ENCODE data around the gene AMOTL1. TPM values are rescaled to one million over a fixed set of nuclear protein-coding genes. Genes with fewer than 3 reads are reported as not detected.

Gene AMOTL1
- total and polyA plus RNA-seq, 2 of the 8 experiments (the other 6 are each of a cell fraction or from before 2014, with no cell fraction given): 9.0 to 27.6 TPM

DNA sequence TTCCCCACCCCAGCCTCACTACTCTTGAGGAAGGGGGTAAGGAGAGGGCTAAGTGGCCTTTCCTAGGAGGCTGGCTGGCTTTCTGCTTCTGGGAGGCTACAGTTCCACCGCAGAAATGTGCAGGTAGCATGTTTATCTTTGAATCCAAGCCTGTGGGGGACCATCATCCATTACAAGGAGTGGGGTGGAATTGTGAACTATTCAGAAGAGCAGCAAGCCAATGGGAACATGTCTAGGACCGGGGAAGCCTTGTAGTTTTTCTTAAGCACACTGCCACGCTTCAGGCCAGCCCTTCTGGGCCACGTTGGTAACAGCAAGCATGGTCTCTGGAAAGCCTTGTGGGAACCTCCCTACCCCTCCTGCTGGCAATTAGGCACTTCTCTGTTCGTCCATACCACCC, 100.3 kb downstream of the AMOTL1 start:
- Histone ChIP-seq H3K14ac (ENCODE audit: insufficient read length) (no peak overlapping the region), H3K36me3 (ENCODE audit: control insufficient read depth in 2 of 4, insufficient read depth in 4 of 4, low read length in 3 of 4) (peaks cover 2 to 23% (median 19%) of the 10 kb centered on the region in 4 experiments; a peak in 6 of 8 replicates)
- 82% methylated on average over 5 of the region's 5 CpGs; no CpG with 5 or more reads in 1 of the 2 experiments for WGBS, 2 experiments (ENCODE audit: extremely low coverage in 1 of 2, insufficient coverage in 1 of 2, insufficient read length in 1 of 2, insufficient replicate concordance in 2 of 2, low coverage in 1 of 2, low lambda C conversion rate in 2 of 2, missing lambda C conversion rate in 1 of 2)

More for the DNA sequence above, 100.3 kb downstream of the AMOTL1 start:
- H3K4me1 ChIP-seq (replicated peaks in 1 of 4; ENCODE audit: control insufficient read depth in 3 of 4, insufficient read depth in 4 of 4, low read length in 3 of 4): peaks cover 0 to 12% (median 6%) of the 10 kb centered on the region in 4 experiments; a peak in 5 of 7 replicates
- FAIRE-seq (no peak), DNase-seq (ENCODE audit: low read depth in 1 of 2, low spot score in 2 of 2) (no peak)
- H4K8ac ChIP-seq (ENCODE audit: extremely low read depth, insufficient read depth, low read length): no peak overlapping the region
- no peak overlapping the region for H4K91ac ChIP-seq (replicated peaks; ENCODE audit: insufficient read length, low read length)
- no peak for TF ChIP-seq RXRA (IDR thresholded peaks at IDR 0.05; ENCODE audit: insufficient read depth, low read depth, low read length)
- no peak for TF ChIP-seq MAFK (IDR thresholded peaks at IDR 0.05; ENCODE audit: low read depth, low read length)
- no peak for TF ChIP-seq SP1 (IDR thresholded peaks at IDR 0.05; ENCODE audit: low read depth, low read length)
- TF ChIP-seq, protein P1, sequence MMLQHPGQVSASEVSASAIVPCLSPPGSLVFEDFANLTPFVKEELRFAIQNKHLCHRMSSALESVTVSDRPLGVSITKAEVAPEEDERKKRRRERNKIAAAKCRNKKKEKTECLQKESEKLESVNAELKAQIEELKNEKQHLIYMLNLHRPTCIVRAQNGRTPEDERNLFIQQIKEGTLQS (IDR thresholded peaks at IDR 0.05; ENCODE audit: insufficient read depth, low read depth, low read length): no peak
- H3K56ac ChIP-seq (replicated peaks; ENCODE audit: insufficient read length, low read depth, low read length): no peak overlapping the region
- H2AK5ac ChIP-seq (ENCODE audit: low read depth, low read length): no peak overlapping the region
- H3K79me1 ChIP-seq (ENCODE audit: low read depth, low read length): no peaks in the 10 kb centered on the region
- no peak overlapping the region for H3K4me2 ChIP-seq (ENCODE audit: insufficient read depth in 1 of 2, low read depth in 2 of 2, low read length in 2 of 2)
- H3K18ac ChIP-seq (ENCODE audit: extremely low read depth, low read length): no peak overlapping the region
- no peaks in the 10 kb centered on the region for H4K20me1 ChIP-seq (replicated peaks in 1 of 2; ENCODE audit: control insufficient read depth in 1 of 2, insufficient read depth in 2 of 2, low read length in 2 of 2)
- H2BK12ac ChIP-seq (ENCODE audit: low read depth, low read length): no peak overlapping the region
- no peak overlapping the region for H3K9ac ChIP-seq (replicated peaks in 1 of 4; ENCODE audit: extremely low read depth in 1 of 4, low read depth in 3 of 4, low read length in 3 of 4)
- H3K4ac ChIP-seq (replicated peaks; ENCODE audit: insufficient read length, low read depth, low read length): no peak overlapping the region
- ChIA-PET POLR2A (ENCODE audit: partially characterized antibody) (no interaction called here), CTCF (ENCODE audit: partially characterized antibody) (interaction anchor here (1.0 to 1.6 kb wide), 4 partner anchors 12 to 243 kb away, joined by 3 to 6 read pairs (median 4); no protein-coding TSS in a partner anchor)
- no peak overlapping the region for H3K27ac ChIP-seq (ENCODE audit: low read depth, low read length)
- H3K23ac ChIP-seq (ENCODE audit: insufficient read length): no peak overlapping the region
- H2BK5ac ChIP-seq (ENCODE audit: low read depth, low read length): no peak overlapping the region
- H3K9me3 ChIP-seq (ENCODE audit: insufficient read depth in 2 of 2, low read depth in 1 of 2, low read length in 1 of 2): no peaks in the 10 kb centered on the region
- no peak overlapping the region for H2BK120ac ChIP-seq (replicated peaks; ENCODE audit: low read depth, low read length)
- H3K23me2 ChIP-seq (ENCODE audit: low read depth, low read length): no peaks in the 10 kb centered on the region
- H2BK15ac ChIP-seq (ENCODE audit: low read length): no peak overlapping the region
- H3K4me3 ChIP-seq (ENCODE audit: extremely low read depth in 1 of 4, insufficient read depth in 2 of 4, low read depth in 3 of 4, low read length in 4 of 4): no peak overlapping the region
- no peaks in the 10 kb centered on the region for H3K79me2 ChIP-seq (ENCODE audit: control insufficient read depth in 1 of 2, insufficient read depth in 2 of 2, low read length in 2 of 2)
- no peak overlapping the region for H2BK20ac ChIP-seq (ENCODE audit: low read length)
- H4K5ac ChIP-seq (ENCODE audit: insufficient read length, low read depth, low read length): no peak overlapping the region
- H3K27me3 ChIP-seq (replicated peaks in 1 of 4; ENCODE audit: control insufficient read depth in 3 of 4, extremely low read depth in 1 of 4, insufficient read depth in 3 of 4, low read length in 3 of 4): no peaks in the 10 kb centered on the region
- H2AFZ ChIP-seq (ENCODE audit: low read length): no peak overlapping the region
